HepG2 (cell line): ENCODE measurements around the gene LITAFD. TPM values are rescaled to one million over a fixed set of nuclear protein-coding genes. Genes with fewer than 3 reads are reported as not detected.

Source experiments
- CBX5 ChIP-seq: sonication (generic); formaldehyde crosslinking; IDR thresholded peaks from 2 replicates; pipeline ENCODE4 v1.4.0; 2020; ENCODE audit warnings: missing genetic modification reagents, borderline replicate concordance
- HDAC2 ChIP-seq: sonication (generic); formaldehyde crosslinking; IDR thresholded peaks from 2 replicates; pipeline ENCODE4 v1.4.0; 2020; ENCODE audit warnings: missing genetic modification reagents
- IKZF4 ChIP-seq: sonication (generic); formaldehyde crosslinking; IDR thresholded peaks from 2 replicates; pipeline ENCODE4 v1.5.1; 2020; ENCODE audit warnings: borderline replicate concordance, mild to moderate bottlenecking, low read depth, missing genetic modification reagents; ENCODE audit errors: not compliant biosample characterization
- KLF15 ChIP-seq: sonication (generic); formaldehyde crosslinking; IDR thresholded peaks from 2 replicates; pipeline ENCODE4 v1.8.1; 2023; ENCODE audit warnings: borderline replicate concordance, mild to moderate bottlenecking, inconsistent platforms, missing genetic modification reagents, mixed read lengths
- MYPOP ChIP-seq: sonication (generic); formaldehyde crosslinking; IDR thresholded peaks from 2 replicates; pipeline ENCODE4 v1.8.1; 2023; ENCODE audit warnings: mild to moderate bottlenecking, moderate library complexity, missing genetic modification reagents
- RERE ChIP-seq: IDR thresholded peaks from 2 replicates; pipeline ENCODE4 v1.6.1; 2016; ENCODE audit warnings: low read depth, missing genetic modification reagents, missing compliant biosample characterization
- SMARCE1 ChIP-seq: fragments of 450-650 bp; IDR thresholded peaks from 2 replicates; pipeline ENCODE4 v1.6.1; 2017; ENCODE audit warnings: borderline replicate concordance
- YEATS2 ChIP-seq: sonication (generic); formaldehyde crosslinking; IDR thresholded peaks from 2 replicates; pipeline ENCODE4 v1.4.0; 2020; ENCODE audit warnings: missing genetic modification reagents, borderline replicate concordance
- ZBTB7A ChIP-seq: sonication (generic); formaldehyde crosslinking; IDR thresholded peaks from 2 replicates; pipeline ENCODE4 v1.8.0; 2022; ENCODE audit warnings: mild to moderate bottlenecking, missing genetic modification reagents
- ZFAT ChIP-seq: sonication (generic); formaldehyde crosslinking; conservative IDR thresholded peaks from 2 replicates; pipeline ENCODE4 v1.8.1; 2023; ENCODE audit warnings: missing genetic modification reagents, inconsistent platforms
- ZFP36L1 ChIP-seq: sonication (generic); formaldehyde crosslinking; IDR thresholded peaks from 2 replicates; pipeline ENCODE4 v1.8.0; 2022; ENCODE audit warnings: mild to moderate bottlenecking, missing genetic modification reagents, moderate library complexity
- ZNF12 ChIP-seq: sonication (generic); formaldehyde crosslinking; IDR thresholded peaks from 2 replicates; pipeline ENCODE4 v1.5.0; 2020; ENCODE audit warnings: missing genetic modification reagents
- ZNF282 ChIP-seq: fragments of 450-650 bp; IDR thresholded peaks from 2 replicates; pipeline ENCODE4 v1.6.1; 2018; ENCODE audit not compliant: partially characterized antibody
- ZNF44 ChIP-seq: sonication (generic); formaldehyde crosslinking; IDR thresholded peaks from 2 replicates; pipeline ENCODE4 v1.5.1; 2020; ENCODE audit warnings: mild to moderate bottlenecking, missing genetic modification reagents
- ZNF501 ChIP-seq: sonication (generic); formaldehyde crosslinking; IDR thresholded peaks from 2 replicates; pipeline ENCODE4 v1.5.1; 2020; ENCODE audit warnings: mild to moderate bottlenecking, moderate library complexity, missing genetic modification reagents
- ZNF577 ChIP-seq: sonication (generic); formaldehyde crosslinking; IDR thresholded peaks from 2 replicates; pipeline ENCODE4 v1.4.0; 2020; ENCODE audit warnings: mild to moderate bottlenecking, low read depth, missing genetic modification reagents, borderline replicate concordance
- ZNF580 ChIP-seq: IDR thresholded peaks from 2 replicates; pipeline ENCODE4 v1.6.1; 2016; ENCODE audit warnings: low read depth, borderline replicate concordance
- ZNF709 ChIP-seq: sonication (generic); formaldehyde crosslinking; IDR thresholded peaks from 2 replicates; pipeline ENCODE4 v1.5.0; 2020; ENCODE audit warnings: mild to moderate bottlenecking, missing genetic modification reagents
- ZNF746 ChIP-seq: sonication (generic); formaldehyde crosslinking; IDR thresholded peaks from 2 replicates; pipeline ENCODE4 v1.8.0; 2022; ENCODE audit warnings: mild to moderate bottlenecking, missing genetic modification reagents
- ZNF776 ChIP-seq: sonication (generic); formaldehyde crosslinking; IDR thresholded peaks from 2 replicates; pipeline ENCODE4 v1.4.0; 2020; ENCODE audit warnings: mild to moderate bottlenecking, missing genetic modification reagents
- polyA plus RNA-seq, 8 experiments: library from polyadenylated mRNA; depleted of rRNA in 3 of 8; stranded (reverse) in 7 of 8; unstranded in 1 of 8; fragments of >200 nt; fragmentation: Illumina TruSeq in 4 of 8; extraction: Trizol in 4 of 8; gene quantifications; 2 replicates each; pipeline versions ENCODE4 v1.2.1 to v1.2.3, GENCODE V29; 2011 to 2016; ENCODE audit warnings: low read depth in 4 of 8, missing spikeins in 1 of 8, mixed read lengths in 1 of 8; ENCODE audit not compliant: insufficient read depth in 1 of 8
- total RNA-seq, 5 experiments: library from RNA; depleted of rRNA; stranded (reverse); fragments of >200 nt; fragmentation: Illumina TruSeq; extraction: Trizol; gene quantifications; 2 replicates each; pipeline ENCODE4 v1.2.3, GENCODE V29; 2016; ENCODE audit warnings: low read depth in 1 of 5
- TF ChIP-seq, protein P1 (sequence below): sonication (generic); formaldehyde crosslinking; IDR thresholded peaks from 2 replicates; pipeline ENCODE4 v1.4.0; 2020; ENCODE audit warnings: mild to moderate bottlenecking, missing genetic modification reagents

LITAFD gene
- total and polyA plus RNA-seq, 2 of the 13 experiments (the other 11 are each of a cell fraction or from before 2014, with no cell fraction given), result not detected

DNA sequence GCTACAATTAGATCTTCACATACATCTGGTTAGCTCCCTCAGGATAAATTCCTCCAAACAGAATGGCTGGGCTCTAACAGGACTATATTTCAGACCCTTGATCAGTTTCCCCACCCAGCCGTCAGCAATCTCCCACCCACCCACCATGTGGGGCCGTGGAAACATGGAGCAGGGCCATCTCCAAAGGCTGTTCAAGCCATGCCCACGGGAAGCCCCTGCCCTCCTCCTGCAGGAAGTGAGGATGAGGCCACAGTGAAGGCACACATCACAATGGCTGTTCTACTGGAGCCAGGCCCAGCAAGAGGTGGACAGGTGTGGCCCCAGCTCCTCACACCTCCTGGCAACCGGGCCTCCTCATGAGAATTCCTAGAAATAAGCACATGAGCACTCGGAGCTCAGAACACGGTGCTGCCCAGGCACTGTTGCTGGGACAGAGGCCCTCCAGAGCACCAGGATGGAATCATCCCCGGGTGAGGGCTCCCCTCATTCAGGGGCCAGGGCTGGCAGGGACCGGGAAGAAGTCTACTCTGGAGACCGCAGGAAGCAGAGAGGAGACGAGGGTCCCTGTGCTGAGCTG, at the start of gene LITAFD (continued):
- TF ChIP-seq ZNF580 (CRISPR knock-in tag) (no peak), MYPOP (CRISPR knock-in tag) (no peak), ZFAT (CRISPR knock-in tag) (no peak), KLF15 (0 out of 2 replicates have a peak, but pooled peaks have one; percentile 23), CBX5 (CRISPR knock-in tag) (no peak), SMARCE1 (no peak), RERE (CRISPR knock-in tag) (no peak), HDAC2 (CRISPR knock-in tag) (no peak), ZNF282 (no peak), IKZF4 (CRISPR knock-in tag) (no peak), ZNF776 (CRISPR knock-in tag) (0 out of 2 replicates have a peak, but pooled peaks have one; percentile 20), YEATS2 (no peak), ZNF577 (CRISPR knock-in tag) (no peak), ZNF12 (CRISPR knock-in tag) (no peak), ZNF501 (CRISPR knock-in tag) (0 out of 2 replicates have a peak, but pooled peaks have one; percentile 27), ZNF746 (0 out of 2 replicates have a peak, but pooled peaks have one; percentile 14), ZBTB7A (CRISPR knock-in tag) (0 out of 2 replicates have a peak, but pooled peaks have one; percentile 54), ZFP36L1 (CRISPR knock-in tag) (no peak), ZNF44 (no peak), ZNF709 (CRISPR knock-in tag) (no peak)
- TF ChIP-seq, protein P1, sequence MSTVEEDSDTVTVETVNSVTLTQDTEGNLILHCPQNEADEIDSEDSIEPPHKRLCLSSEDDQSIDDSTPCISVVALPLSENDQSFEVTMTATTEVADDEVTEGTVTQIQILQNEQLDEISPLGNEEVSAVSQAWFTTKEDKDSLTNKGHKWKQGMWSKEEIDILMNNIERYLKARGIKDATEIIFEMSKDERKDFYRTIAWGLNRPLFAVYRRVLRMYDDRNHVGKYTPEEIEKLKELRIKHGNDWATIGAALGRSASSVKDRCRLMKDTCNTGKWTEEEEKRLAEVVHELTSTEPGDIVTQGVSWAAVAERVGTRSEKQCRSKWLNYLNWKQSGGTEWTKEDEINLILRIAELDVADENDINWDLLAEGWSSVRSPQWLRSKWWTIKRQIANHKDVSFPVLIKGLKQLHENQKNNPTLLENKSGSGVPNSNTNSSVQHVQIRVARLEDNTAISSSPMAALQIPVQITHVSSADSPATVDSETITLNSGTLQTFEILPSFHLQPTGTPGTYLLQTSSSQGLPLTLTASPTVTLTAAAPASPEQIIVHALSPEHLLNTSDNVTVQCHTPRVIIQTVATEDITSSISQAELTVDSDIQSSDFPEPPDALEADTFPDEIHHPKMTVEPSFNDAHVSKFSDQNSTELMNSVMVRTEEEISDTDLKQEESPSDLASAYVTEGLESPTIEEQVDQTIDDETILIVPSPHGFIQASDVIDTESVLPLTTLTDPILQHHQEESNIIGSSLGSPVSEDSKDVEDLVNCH, result no peak
